AG09309 (cell line): Measurements from ENCODE around the gene KHNYN.
A peak's percentile ranks its signal among the peaks of the same experiment; 100 is the strongest.

Experiments used
- DNase-seq: peaks from one replicate; pipeline ENCODE4 v3.0.0-alpha.2; 2010; ENCODE audit warnings: low read depth
- H3K4me3 ChIP-seq: 2 replicates; pipeline ENCODE4 v1.5.1; 2011; ENCODE audit warnings: mild to moderate bottlenecking, low read depth, low read length, moderate library complexity; ENCODE audit not compliant: control insufficient read depth
- CTCF ChIP-seq: IDR thresholded peaks from 2 replicates; pipeline ENCODE4 v1.5.1; 2011; ENCODE audit warnings: mild to moderate bottlenecking, low read depth, low read length, inconsistent platforms; ENCODE audit not compliant: insufficient read depth, control insufficient read depth; ENCODE audit errors: missing control alignments

Gene KHNYN

GRCh38 chr14:24425704-24426103 is 4.0 kb upstream of the KHNYN start:
- peak; percentile 61 for DNase-seq
- H3K4me3 ChIP-seq = no peak overlapping the region
- TF ChIP-seq CTCF = no peak

- DNase-seq = no peak
- H3K4me3 ChIP-seq = no peak overlapping the region
- TF ChIP-seq CTCF = no peak
These were observed 3.4 kb upstream of the KHNYN start for GRCh38 chr14:24426150-24426911.

- no peak for TF ChIP-seq CTCF
- no peak overlapping the region for H3K4me3 ChIP-seq
- DNase-seq = no peak
These were observed 2.7 kb upstream of the KHNYN start for GRCh38 chr14:24426912-24427536.

GRCh38 chr14:24427537-24428508 is 1.9 kb upstream of the KHNYN start:
- no peak for DNase-seq
- no peak for TF ChIP-seq CTCF
- H3K4me3 ChIP-seq = no peak overlapping the region

- TF ChIP-seq CTCF = no peak
- H3K4me3 ChIP-seq = peak overlapping the region; percentile 65; the same call in 1 of the 2 replicates
- no peak for DNase-seq
These were observed 943 bp upstream of the KHNYN start for GRCh38 chr14:24428628-24429394.
